Suprapubic skin (tissue), 4 donors: ENCODE data around the gene GLB1L2. TPM values are rescaled to one million over a fixed set of nuclear protein-coding genes. Genes with fewer than 3 reads are reported as not detected.

ENCODE experiments used
- DNase-seq, 2 donors: peaks; one replicate each; pipeline ENCODE4 v3.0.0-alpha.2; 2019; ENCODE audit warnings: low spot score in 2 of 2
- H3K27ac ChIP-seq: fragments of 200-600 bp; sonication (generic); one replicate; pipeline ENCODE4 v1.5.1; 2019
- H3K27me3 ChIP-seq: fragments of 200-600 bp; sonication (generic); one replicate; pipeline ENCODE4 v1.5.1; 2019
- H3K36me3 ChIP-seq: fragments of 200-600 bp; sonication (generic); one replicate; pipeline ENCODE4 v1.5.1; 2019
- H3K4me1 ChIP-seq: fragments of 200-600 bp; sonication (generic); one replicate; pipeline ENCODE4 v1.5.1; 2019
- H3K4me3 ChIP-seq: fragments of 200-600 bp; sonication (generic); one replicate; pipeline ENCODE4 v1.5.1; 2019; ENCODE audit warnings: mild to moderate bottlenecking
- H3K9me3 ChIP-seq: fragments of 200-600 bp; sonication (generic); one replicate; pipeline ENCODE4 v1.5.1; 2019
- EP300 ChIP-seq: sonication (generic); formaldehyde crosslinking; IDR thresholded peaks from one replicate; pipeline ENCODE4 v1.6.1; 2017; ENCODE audit warnings: antibody characterized with exemption
- POLR2A ChIP-seq, 2 donors: fragments of 450-650 bp; IDR thresholded peaks; one replicate each; pipeline ENCODE4 v1.6.1; 2017; ENCODE audit warnings: antibody characterized with exemption in 2 of 2, mild to moderate bottlenecking in 2 of 2, moderate library complexity in 2 of 2
- POLR2AphosphoS5 ChIP-seq, 3 donors: sonication (generic); formaldehyde crosslinking; IDR thresholded peaks; one replicate each; pipeline ENCODE4 v1.6.1; 2017; ENCODE audit warnings: antibody characterized with exemption in 3 of 3
- WGBS: methylation state at CpG from one replicate; pipeline ENCODE4 v1.1.5; 2018; 5-methylcytosine and 5-hydroxymethylcytosine counted together
- total RNA-seq, 4 donors: library from RNA; depleted of rRNA; stranded (reverse); fragments of >200 nt; gene quantifications; one replicate each; pipeline ENCODE4 v1.1.0, GENCODE V29; 2016
- TF ChIP-seq, protein P1 (sequence below), 2 donors: fragments of 200-600 bp in 1 of 2; fragments of 450-650 bp in 1 of 2; sonication (generic) in 1 of 2; IDR thresholded peaks; one replicate each; pipeline ENCODE4 v1.5.1; 2016 to 2019; ENCODE audit warnings: antibody characterized with exemption in 2 of 2, mild to moderate bottlenecking in 1 of 2, moderate library complexity in 1 of 2

GLB1L2 gene
- total RNA-seq, 4 donors from 2014 or later = 11.5 to 28.3 (median 21.8) TPM

DNA sequence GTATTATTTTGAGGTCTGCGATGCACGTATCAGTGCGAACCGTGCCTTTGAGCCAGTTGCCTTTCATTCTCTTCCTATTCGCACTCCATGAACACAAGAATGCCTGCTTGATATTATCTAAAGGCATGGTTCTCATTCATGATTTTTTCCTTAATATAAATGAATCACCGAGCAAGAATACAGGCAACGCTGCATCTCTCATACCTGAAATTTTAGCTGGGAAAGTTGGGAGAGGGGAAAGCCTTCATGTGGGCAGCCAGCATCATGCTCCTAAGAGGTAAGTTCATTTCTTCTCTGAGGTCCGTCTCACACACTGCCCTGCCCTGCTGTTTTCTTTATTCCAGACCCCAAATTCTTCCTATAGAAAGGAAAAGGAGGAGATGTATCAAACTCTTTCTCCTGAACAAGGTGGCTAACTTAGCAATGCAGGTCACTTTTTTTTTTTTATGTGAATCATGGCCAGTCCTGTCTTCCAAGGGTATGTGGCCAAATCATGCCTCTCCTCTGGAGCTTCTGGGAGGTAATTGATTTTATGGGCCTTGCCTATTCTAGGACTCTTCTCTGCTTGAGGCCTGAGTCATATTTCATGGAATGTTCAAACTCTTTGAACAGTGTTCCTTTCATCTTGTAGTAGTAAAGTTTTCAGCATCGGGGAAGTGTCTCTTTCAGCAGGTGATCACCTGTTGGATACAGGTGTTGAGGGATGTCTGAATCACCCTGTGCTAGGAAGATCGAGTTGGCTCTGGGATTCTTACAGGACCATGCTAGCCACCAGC lies 3.2 kb downstream of the GLB1L2 start:
- WGBS = 87% methylated on average over 10 of the region's 10 CpGs
- no peaks in the 10 kb centered on the region for H3K27me3 ChIP-seq
- no peak for DNase-seq
- no peak overlapping the region for H3K4me3 ChIP-seq
- no peaks in the 10 kb centered on the region for H3K36me3 ChIP-seq
- no peaks in the 10 kb centered on the region for H3K9me3 ChIP-seq
- H3K27ac ChIP-seq = no peak overlapping the region
- H3K4me1 ChIP-seq = peaks cover 22% of the 10 kb centered on the region
- no peak for TF ChIP-seq POLR2AphosphoS5 (IDR thresholded peaks at IDR 0.05)

DNA sequence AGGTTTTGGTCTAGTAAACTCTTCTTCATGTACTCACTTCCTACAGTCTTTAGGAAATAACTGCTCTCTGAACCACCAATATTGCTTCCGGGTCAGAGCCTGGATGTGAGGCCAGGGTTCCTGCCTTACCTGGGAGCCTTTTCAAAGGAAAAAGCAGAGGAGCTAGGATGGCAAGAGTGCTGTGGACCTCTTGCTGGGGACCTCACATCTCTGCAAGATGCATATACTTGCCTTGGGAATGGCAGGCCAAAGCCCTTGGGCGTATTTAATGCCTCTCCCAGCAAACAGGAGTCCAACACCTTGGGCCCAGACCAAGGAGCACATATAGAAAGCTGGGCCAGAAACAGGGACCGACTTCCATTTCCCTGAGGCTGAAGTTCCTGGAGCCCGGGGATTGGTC lies 5.3 kb downstream of the GLB1L2 start:
- 96% methylated on average over 4 of the region's 4 CpGs for WGBS
- no peak overlapping the region for H3K4me3 ChIP-seq
- no peak overlapping the region for H3K27ac ChIP-seq
- no peak for DNase-seq
- H3K36me3 ChIP-seq = no peaks in the 10 kb centered on the region
- H3K4me1 ChIP-seq = peaks cover 8% of the 10 kb centered on the region
- TF ChIP-seq EP300 (no peak), POLR2A (IDR thresholded peaks at IDR 0.05) (no peak), POLR2AphosphoS5 (IDR thresholded peaks at IDR 0.05) (no peak)
- TF ChIP-seq, protein P1, sequence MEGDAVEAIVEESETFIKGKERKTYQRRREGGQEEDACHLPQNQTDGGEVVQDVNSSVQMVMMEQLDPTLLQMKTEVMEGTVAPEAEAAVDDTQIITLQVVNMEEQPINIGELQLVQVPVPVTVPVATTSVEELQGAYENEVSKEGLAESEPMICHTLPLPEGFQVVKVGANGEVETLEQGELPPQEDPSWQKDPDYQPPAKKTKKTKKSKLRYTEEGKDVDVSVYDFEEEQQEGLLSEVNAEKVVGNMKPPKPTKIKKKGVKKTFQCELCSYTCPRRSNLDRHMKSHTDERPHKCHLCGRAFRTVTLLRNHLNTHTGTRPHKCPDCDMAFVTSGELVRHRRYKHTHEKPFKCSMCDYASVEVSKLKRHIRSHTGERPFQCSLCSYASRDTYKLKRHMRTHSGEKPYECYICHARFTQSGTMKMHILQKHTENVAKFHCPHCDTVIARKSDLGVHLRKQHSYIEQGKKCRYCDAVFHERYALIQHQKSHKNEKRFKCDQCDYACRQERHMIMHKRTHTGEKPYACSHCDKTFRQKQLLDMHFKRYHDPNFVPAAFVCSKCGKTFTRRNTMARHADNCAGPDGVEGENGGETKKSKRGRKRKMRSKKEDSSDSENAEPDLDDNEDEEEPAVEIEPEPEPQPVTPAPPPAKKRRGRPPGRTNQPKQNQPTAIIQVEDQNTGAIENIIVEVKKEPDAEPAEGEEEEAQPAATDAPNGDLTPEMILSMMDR (IDR thresholded peaks at IDR 0.05) = no peak
- H3K27me3 ChIP-seq = no peaks in the 10 kb centered on the region
- no peaks in the 10 kb centered on the region for H3K9me3 ChIP-seq

DNA sequence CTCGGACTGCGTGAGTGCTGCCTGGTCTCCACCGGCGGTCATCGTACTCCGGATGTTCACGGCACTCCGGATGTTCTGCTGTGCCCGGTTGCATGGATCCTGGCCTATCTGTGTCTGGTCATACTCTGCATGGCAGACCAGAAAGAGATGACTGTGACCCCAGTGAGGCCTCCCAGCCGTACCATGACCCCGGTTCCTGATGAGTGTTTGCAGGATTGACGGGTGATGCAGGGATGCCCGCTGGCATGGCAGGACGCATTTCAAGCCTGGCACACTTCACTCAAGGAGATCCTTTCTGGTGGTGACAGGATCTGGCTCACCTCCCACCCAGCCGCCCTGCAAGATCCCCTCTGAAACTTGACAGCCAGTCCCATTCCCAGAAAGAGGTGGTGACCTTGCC lies 6.3 kb downstream of the GLB1L2 start:
- Histone ChIP-seq H3K27me3 (no peaks in the 10 kb centered on the region), H3K4me1 (no peaks in the 10 kb centered on the region), H3K4me3 (no peak overlapping the region), H3K27ac (no peak overlapping the region), H3K9me3 (no peaks in the 10 kb centered on the region), H3K36me3 (no peaks in the 10 kb centered on the region)
- DNase-seq = no peak
- TF ChIP-seq, protein P1 (IDR thresholded peaks at IDR 0.05) = no peak
- TF ChIP-seq POLR2A (IDR thresholded peaks at IDR 0.05) (no peak), EP300 (no peak), POLR2AphosphoS5 (IDR thresholded peaks at IDR 0.05) (no peak)
- 88% methylated on average over 15 of the region's 15 CpGs for WGBS

DNA sequence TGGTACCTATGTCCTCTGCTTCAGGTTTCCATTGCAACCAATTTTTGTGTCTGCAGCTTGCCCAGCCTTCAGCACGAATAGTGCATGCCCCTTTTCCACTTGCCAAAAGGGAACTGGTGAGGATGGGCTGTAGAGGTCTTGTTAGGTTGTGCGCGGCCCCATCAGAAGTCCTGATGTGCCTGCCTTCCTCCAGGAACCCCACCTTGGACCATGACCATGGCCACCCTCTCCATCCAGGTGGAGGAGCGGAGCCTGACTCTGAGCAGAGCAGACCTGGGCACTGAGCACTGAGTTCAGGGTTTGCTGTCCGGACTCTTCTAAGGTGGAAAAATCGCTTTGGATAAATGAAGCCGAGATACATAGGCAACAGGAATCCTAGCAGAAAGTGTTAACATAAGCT lies 6.9 kb downstream of the GLB1L2 start:
- Histone ChIP-seq H3K4me3 (no peak overlapping the region), H3K27ac (no peak overlapping the region), H3K9me3 (no peaks in the 10 kb centered on the region), H3K36me3 (no peaks in the 10 kb centered on the region), H3K27me3 (no peaks in the 10 kb centered on the region), H3K4me1 (no peaks in the 10 kb centered on the region)
- 96% methylated on average over 4 of the region's 7 CpGs for WGBS
- TF ChIP-seq POLR2AphosphoS5 (IDR thresholded peaks at IDR 0.05) (no peak), EP300 (no peak), POLR2A (IDR thresholded peaks at IDR 0.05) (no peak)
- TF ChIP-seq, protein P1 (IDR thresholded peaks at IDR 0.05) = no peak
- no peak for DNase-seq

DNA sequence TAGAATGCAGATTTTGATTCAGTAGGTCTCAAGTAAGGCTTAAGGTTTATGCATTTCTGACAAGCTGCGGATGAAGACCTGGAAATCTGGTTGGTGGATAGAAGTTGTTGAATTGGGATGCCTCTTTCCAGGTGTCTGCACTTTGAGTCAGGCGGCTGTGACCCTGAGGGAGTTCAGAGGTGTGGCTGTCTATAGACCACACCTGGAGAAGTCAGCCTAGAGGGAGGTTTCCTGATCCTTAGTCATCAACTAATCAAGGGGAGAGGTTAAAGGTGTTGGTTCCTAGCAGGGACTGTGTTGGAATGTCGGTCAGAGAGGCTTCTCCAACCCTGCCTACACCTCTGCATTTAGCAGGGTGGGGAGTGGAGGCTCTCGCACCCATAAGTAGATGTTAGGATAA lies 8.0 kb downstream of the GLB1L2 start:
- WGBS = 76% methylated on average over 4 of the region's 4 CpGs
- no peaks in the 10 kb centered on the region for H3K27me3 ChIP-seq
- H3K27ac ChIP-seq = no peak overlapping the region
- no peak overlapping the region for H3K4me3 ChIP-seq
- no peaks in the 10 kb centered on the region for H3K9me3 ChIP-seq
- no peaks in the 10 kb centered on the region for H3K4me1 ChIP-seq
- no peaks in the 10 kb centered on the region for H3K36me3 ChIP-seq
- TF ChIP-seq POLR2A (IDR thresholded peaks at IDR 0.05) (no peak), EP300 (no peak), POLR2AphosphoS5 (IDR thresholded peaks at IDR 0.05) (no peak)
- TF ChIP-seq, protein P1 (IDR thresholded peaks at IDR 0.05) = no peak
- DNase-seq = no peak
